ENCODE measurements around the gene SMYD3.
"Not testable (repeated sequence)": the region's sequence is repeated elsewhere in the genome, so short reads cannot be mapped to it uniquely, and the experiment has no call there.

SMYD3 gene

GRCh38 chr1:246032031-246032551 lies 475.0 kb downstream of the SMYD3 start:
- DNase-seq (ENCODE audit: low read depth in 2 of 2) = no peak

- no peak for DNase-seq (ENCODE audit: low read depth in 2 of 2)
These were observed 477.5 kb downstream of the SMYD3 start for GRCh38 chr1:246029616-246030015.

- not testable (repeated sequence) for DNase-seq (ENCODE audit: low read depth in 2 of 2)
These were observed 483.0 kb downstream of the SMYD3 start for GRCh38 chr1:246024118-246024517.

GRCh38 chr1:246020211-246020954 lies 486.7 kb downstream of the SMYD3 start:
- no peak for DNase-seq (ENCODE audit: low read depth in 2 of 2)

GRCh38 chr1:246018146-246018545 lies 488.9 kb downstream of the SMYD3 start:
- no peak for DNase-seq (ENCODE audit: low read depth in 2 of 2)

GRCh38 chr1:246012341-246012740 lies 494.7 kb downstream of the SMYD3 start:
- DNase-seq (ENCODE audit: low read depth in 2 of 2) = no peak

- DNase-seq (ENCODE audit: low read depth in 2 of 2) = no peak
These were observed 496.7 kb downstream of the SMYD3 start for GRCh38 chr1:246010386-246010785.

- no peak for DNase-seq (ENCODE audit: low read depth in 2 of 2)
These were observed 498.7 kb downstream of the SMYD3 start for GRCh38 chr1:246008363-246008831.

- DNase-seq (ENCODE audit: low read depth in 2 of 2) = no peak
These were observed 502.0 kb downstream of the SMYD3 start for GRCh38 chr1:246005067-246005466.

- DNase-seq (ENCODE audit: low read depth in 2 of 2) = no peak
These were observed 502.8 kb downstream of the SMYD3 start for GRCh38 chr1:246004301-246004700.

- DNase-seq (ENCODE audit: low read depth in 2 of 2) = no peak
These were observed 503.7 kb downstream of the SMYD3 start for GRCh38 chr1:246003442-246003730.

GRCh38 chr1:246002725-246003441 lies 504.2 kb downstream of the SMYD3 start:
- peak; percentile 81 to 82 for DNase-seq (ENCODE audit: low read depth in 2 of 2)

GRCh38 chr1:246001837-246002230 lies 505.2 kb downstream of the SMYD3 start:
- no peak for DNase-seq (ENCODE audit: low read depth in 2 of 2)

GRCh38 chr1:246001142-246001836 lies 505.8 kb downstream of the SMYD3 start:
- DNase-seq (ENCODE audit: low read depth in 2 of 2) = no peak

GRCh38 chr1:246000638-246001015 lies 506.5 kb downstream of the SMYD3 start:
- DNase-seq (ENCODE audit: low read depth in 2 of 2) = no peak

GRCh38 chr1:245999697-246000637 lies 507.1 kb downstream of the SMYD3 start:
- no peak for DNase-seq (ENCODE audit: low read depth in 2 of 2)

GRCh38 chr1:245997471-245998258 lies 509.4 kb downstream of the SMYD3 start:
- no peak for DNase-seq (ENCODE audit: low read depth in 2 of 2)

GRCh38 chr1:245996811-245997210 lies 510.3 kb downstream of the SMYD3 start:
- no peak for DNase-seq (ENCODE audit: low read depth in 2 of 2)

- no peak for DNase-seq (ENCODE audit: low read depth in 2 of 2)
These were observed 511.6 kb downstream of the SMYD3 start for GRCh38 chr1:245995474-245995873.

- DNase-seq (ENCODE audit: low read depth in 2 of 2) = no peak
These were observed 515.8 kb downstream of the SMYD3 start for GRCh38 chr1:245991266-245991665.
